ENCODE results near the gene CSPG5.

The CSPG5 gene

GRCh38 chr3:47536967-47537366 lies 41.7 kb downstream of the CSPG5 start:
- DNase-seq (ENCODE audit: low read depth): no peak

DNA sequence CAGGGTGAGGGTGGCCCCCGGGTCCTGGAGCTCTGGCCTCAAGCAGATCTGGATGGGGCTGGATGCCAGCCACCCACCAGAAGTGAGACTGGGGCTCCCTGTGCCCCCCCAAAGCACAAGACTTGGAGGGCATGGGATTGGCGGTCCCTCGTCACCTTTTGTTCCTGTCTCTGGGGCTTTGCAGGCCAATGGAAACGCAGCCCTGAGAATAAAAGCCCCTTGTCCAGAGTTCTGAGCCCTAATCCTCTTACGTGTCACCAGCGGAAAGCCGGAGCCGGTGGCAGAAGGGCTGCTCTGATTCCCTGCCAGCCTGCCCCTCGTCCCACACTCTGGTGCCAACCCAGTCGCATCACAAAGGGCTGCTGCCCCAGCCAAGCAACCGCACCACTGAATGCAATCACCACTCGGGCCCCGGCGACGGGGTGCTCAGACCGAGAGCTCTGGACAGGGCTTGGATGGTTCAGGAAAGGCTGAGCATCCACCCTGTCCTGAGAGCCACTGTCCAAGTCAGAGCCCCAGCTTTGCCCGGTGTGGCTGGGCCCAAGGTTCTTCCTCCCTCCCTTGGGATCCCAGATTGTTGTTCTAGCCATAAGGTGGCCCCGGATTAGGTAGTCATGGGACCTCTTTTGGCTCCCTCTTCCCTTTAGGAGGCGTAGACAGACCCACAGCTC lies 42.3 kb downstream of the CSPG5 start:
- DNase-seq (ENCODE audit: low read depth): no peak

DNA sequence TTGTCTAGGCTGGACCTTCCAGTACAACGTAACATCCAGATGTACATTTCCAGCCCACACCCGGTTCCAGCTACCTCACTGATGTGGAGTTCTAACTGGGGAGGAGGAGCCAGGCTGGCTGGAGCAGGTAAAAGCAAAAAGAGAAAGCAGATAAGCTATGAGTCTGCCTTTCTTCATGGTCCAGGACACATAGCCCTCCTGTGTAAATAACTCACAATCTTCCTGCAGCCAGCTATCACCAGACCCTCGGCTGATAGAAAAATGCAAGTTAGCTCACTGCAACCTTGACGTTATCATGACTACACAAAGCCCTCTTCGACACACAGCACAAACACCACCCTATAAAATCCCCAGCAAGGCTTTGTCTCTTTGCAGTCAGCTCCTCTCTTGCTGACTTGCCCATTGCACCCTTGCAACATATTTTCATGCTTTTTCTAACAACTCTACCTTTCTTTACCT lies 44.6 kb downstream of the CSPG5 start:
- no peak for DNase-seq (ENCODE audit: low read depth)

DNA sequence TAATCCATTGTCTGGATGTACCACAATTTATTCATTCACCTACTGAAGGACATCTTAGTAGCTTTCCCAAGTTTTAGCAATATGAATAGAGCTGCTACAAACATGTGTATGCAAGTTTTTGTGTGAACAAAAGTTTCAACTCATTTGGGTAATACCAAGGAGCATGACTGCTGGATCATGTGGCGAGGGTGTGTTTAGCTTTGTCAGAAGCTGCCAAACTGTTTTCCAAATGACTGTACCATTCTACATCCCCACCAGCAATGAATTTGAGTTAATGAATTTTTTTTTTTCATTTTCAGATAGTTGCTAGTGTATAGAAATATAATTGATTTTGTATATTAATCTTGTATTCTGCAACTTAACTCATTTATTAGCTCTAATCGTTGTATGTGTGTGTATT lies 45.2 kb downstream of the CSPG5 start:
- DNase-seq (ENCODE audit: low read depth): no peak

DNA sequence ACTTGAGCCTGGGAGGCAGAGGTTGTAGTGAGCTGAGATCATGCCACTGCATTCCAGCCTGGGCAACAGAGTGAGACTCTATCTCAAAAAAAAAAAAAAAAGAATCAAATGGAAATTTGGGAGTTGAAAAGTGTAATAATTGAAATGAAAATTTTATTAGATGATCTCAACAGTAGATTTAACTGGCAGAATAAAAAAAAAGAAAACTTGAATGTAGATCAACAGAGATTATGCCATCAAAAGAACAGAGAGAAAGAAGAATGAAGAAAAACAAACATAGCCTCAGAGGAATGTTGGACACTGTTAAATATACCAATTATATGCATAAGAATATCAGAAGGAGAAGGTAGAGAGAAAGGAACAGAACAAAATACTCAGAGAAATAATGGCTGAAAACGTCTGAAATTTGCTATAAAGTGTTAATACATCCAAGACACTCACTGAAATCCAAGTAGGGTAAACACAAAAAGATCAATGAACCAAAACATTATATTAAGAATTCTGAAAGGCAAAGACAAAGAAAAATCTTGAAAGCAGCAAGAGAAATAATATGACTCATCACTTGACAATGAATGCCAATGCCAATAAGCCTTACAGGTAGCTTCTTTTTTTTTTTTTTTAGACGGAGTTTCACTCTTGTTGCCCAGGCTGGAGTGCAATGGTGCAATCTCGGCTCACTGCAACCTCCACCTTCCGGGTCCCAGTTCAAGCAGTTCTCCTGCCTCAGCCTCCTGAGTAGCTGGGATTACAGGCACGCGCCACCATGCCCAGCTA lies 50.5 kb downstream of the CSPG5 start:
- DNase-seq (ENCODE audit: low read depth): no peak

- DNase-seq (ENCODE audit: low read depth): no peak
Measured at GRCh38 chr3:47525617-47526016, 53.0 kb downstream of the CSPG5 start.

- DNase-seq (ENCODE audit: low read depth): no peak
Measured at GRCh38 chr3:47523310-47524073, 55.2 kb downstream of the CSPG5 start.

DNA sequence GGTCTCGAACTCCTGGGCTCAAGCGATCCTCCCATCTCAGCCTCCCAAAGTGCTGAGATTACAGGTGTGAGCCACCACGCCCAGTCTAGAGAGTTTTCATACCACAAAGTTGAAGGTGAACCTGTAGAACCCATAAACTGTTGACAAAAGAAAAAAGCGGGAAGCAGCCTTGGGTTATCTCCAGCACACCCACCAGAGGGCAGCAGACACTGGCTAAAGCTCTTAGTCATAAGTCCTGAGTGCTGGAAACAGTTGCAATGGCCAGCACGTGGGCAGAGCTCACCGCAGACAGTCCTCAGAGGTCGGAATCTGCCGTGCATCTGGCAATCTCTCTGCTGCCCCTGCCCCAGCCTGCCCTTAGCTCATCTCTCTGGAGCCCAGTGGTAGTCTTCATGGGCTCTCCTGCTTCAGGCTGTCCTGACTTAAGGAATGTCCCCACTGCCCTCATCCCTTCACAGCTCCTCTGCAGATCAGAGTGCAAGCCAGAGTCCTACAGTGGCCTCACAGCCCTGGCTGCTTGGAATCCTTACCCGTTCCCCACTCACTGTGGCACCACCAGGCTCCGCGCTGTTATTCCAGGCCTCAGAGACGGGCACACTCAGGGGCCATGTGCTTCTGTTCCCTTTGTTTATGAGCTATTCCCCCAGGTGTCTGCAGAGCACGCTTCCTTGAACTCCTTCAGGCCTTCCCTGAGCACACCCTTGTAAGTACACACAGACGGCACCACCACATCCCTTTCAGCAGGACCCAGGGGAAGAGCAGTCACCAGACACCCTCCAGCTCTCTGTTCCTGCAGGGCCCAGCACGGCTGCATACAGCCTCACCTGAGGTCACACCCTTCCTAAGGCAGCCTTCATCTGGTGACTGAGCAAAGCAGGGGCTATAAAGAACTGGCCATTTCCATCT lies 56.3 kb downstream of the CSPG5 start:
- DNase-seq (ENCODE audit: low read depth): peak; percentile 80

- no peak for DNase-seq (ENCODE audit: low read depth)
Measured at GRCh38 chr3:47520756-47521155, 57.9 kb downstream of the CSPG5 start.

GRCh38 chr3:47517937-47518336 lies 60.7 kb downstream of the CSPG5 start:
- no peak for DNase-seq (ENCODE audit: low read depth)

DNA sequence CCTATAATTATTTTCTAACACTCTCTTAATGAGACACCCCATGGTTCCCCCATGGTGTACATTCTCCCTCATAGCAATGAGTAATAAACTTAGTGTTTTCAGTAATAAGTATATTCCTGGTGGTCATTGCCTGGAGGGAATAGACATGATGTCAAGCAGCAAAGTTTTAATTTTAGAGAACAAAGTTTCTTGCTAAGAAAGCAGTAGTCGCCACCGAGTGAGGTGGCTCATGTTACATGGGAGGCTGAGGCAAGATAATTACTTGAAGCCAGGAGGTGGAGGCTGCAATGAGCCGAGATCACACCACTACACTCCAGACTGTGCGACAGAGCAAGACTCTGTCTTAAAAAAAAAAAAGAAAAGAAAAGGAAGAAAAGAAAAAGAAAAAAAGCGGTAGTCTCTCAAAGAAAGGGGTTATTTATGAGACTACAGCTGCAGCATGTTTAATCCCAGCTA lies 62.8 kb downstream of the CSPG5 start:
- DNase-seq (ENCODE audit: low read depth): no peak

DNA sequence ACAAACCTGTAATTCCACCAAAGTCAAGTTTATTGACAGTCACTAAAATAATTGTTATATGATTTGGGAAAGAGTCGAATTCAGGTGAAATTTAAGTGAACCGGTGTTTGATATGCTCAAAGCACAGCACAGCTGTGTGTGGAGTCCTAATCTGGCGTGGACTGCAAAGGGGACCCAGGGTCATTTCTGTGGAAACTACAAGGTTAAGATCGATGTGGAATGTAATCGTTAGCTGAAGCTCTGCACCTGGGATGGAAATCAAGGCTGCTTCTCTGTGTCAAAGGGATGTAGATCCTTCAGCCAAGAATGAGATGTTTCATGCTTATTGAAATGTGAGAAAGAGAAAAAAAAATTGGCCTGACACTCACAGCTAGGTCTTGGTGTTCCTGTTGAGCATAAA lies 63.6 kb downstream of the CSPG5 start:
- DNase-seq (ENCODE audit: low read depth): no peak

DNA sequence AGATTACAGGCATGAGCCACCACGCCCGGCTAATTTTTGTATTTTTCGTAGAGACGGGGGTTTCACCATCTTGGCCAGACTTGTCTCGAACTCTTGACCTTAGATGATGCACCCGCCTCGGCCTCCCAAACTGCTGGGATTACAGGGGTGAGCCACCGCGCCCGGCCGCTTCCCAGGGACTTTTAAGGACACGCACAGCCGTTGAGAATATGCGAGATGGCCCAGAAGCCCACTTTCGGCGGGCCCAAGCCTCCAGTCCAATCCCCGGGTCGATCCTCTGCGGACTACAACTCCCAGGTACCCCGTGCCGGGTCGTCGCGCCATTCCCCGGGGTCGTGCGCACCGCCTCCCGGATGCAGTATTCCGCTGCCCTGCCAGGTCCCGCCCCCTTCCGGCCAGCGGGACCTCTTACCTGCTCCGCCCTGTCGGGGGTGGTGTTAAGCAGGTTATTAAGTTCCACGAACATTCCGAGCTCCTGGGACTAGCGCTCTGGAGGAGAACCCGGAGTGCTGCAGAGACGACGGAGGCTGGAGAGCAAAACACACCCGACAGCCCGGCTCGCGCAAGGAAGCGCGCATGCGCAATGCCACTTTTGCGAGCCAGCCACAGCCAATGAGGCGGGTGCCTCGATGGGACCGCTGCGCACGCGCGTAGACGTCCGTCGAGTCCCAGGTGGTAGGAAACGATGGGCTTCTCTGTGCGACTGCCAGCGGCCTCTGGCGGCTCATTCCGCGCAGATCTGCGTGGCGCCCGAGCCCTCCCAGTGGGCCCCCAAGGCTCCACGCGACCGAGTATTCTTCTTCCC lies 65.3 kb downstream of the CSPG5 start, which contains the start of gene ELP6:
Gene ELP6, minus strand, starts transcription at position 588 of the 805 bp plus-strand sequence. Its CDS starts 122 bp downstream, at position 466.
- peak; percentile 96 for DNase-seq (ENCODE audit: low read depth)

GRCh38 chr3:47512416-47513124 lies 66.1 kb downstream of the CSPG5 start:
- DNase-seq (ENCODE audit: low read depth): no peak
